ELR (cell line): ENCODE data around the gene DOCK10.

Experiments
- DNase-seq: peaks from one replicate; pipeline ENCODE4 v3.0.0-alpha.2; 2015; ENCODE audit warnings: low read depth

Gene DOCK10

DNA sequence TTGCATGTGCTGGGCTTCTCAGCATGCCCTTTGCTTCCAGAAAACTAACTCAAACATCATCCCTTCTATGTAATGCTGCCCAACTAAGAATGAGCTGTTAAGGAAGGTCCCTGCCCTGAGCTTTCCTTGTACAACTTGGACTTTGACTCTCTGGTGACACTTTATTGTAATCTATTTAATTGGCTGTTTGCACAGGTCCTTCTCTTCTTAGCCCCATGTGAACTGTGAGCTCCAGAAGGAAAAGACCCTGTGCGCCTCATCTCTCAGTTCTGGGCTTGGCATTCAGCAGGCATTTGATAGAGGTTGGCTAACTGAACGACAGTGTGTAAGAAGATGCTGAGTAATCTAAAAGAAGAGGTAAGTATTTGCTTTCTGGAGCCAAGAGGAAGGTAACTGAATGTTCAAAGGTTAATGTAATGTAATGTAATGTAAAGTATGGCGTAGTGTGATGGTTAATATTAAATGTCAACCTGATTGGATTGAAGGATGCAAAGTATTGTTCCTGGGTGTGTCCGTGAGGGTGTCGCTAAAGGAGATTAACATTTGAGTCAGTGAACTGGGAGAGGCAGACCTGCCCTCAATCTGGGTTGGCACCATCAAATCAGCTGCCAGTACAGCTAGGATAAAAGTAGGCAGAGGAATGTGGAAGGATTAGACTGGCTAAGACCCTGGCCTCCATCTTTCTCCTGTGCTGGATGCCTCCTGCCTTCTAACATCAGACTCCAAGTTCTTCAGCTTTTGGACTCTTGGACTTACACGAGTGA, 265.3 kb downstream of the DOCK10 start:
- no peak for DNase-seq

DNA sequence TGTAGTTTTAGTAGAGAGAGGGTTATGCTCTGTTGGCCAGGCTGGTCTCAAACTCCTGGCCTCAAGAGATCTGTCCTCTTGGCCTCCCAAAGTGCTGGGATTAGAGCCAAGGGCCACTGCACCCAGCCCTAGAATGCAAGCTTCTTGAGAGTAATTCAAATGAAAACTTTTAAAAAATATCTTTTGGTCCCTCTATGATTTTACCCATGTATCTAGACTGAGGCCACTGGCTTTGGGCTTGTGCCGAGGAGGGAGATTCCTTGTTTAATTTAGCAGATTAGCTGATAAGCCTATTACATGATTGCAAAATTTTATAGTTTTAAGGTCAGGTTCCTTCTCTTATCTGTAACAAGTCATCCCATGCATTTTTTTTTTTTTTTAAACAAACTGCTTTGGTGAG, 266.6 kb downstream of the DOCK10 start:
- DNase-seq, result no peak

DNA sequence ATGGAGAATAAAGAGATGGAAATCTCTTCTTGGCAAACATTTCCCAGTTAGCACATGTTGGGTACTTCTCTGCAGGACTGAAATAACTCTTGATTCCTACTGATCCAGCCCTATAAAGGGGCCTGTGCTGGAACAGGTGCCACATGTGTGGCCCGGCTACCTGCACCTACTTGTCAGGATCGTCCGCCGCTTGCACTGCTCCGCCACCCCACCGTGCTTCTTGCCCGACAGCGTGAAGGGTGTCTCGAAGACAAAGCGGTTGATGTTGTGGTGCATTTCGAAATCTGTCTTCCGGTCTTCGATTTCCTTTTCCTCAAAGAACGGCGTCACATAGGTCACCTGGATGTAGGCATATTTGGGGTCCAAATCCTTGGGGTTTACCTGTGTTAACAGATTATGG, 267.5 kb downstream of the DOCK10 start:
- DNase-seq, result no peak

- DNase-seq, result no peak
These were observed 269.8 kb downstream of the DOCK10 start for GRCh38 chr2:224772494-224772893.

DNA sequence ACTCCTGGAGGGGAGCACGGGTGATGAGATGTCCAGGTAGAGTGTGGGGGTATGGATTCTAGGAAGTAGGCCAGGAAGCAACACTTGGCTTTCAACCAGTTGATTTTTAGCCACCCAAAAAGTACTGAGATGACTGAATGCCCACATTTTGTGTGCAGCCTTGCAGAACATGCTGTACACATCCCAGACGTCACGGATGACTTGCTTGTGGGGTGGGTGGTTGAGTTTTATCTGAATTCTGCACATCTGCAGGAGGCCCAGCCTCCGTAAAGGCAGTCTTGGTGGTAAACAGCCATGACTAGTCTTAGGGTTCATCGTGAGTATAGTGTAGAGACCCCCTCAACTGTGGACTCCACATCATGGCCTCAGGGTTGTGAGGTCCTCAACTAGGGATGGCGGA, 272.8 kb downstream of the DOCK10 start:
- no peak for DNase-seq

GRCh38 chr2:224764565-224765236, 277.6 kb downstream of the DOCK10 start:
- no peak for DNase-seq

- DNase-seq, result no peak
These were observed 284.2 kb downstream of the DOCK10 start for GRCh38 chr2:224757934-224758548.

GRCh38 chr2:224753743-224754540, 288.3 kb downstream of the DOCK10 start:
- peak; percentile 9 for DNase-seq

DNA sequence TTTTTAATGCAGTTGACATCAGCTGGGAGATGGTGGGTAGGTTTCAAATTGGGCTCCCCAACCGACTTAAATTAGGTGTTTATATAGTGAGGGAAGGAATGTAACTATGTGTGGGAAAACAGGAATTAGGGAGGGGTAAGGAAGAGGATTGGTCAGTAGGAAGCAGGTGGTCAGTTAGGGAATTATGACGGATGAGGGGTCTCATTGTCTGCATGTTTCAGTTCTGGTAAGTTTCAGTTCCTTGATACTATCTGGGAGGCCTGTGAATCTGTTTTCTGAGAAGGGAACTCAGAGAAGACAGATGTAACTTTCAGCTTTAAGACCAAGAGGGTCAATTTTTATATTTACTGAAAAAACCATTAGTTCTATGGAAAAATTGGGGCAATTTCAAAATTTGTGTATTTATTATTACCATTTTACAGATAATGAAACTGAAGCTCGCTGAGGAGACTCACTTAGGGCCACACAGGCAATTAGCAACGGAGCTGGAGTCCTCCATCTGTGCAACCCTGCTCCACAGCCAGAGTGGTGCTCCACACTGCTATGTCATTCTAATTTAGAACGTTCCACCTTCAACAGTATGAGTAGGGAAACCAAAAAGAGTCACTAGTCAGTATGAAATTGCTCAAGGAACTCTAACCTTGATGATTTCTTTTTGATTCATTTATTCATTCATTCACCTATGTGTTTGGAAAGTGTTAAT, 290.1 kb downstream of the DOCK10 start:
- no peak for DNase-seq

DNA sequence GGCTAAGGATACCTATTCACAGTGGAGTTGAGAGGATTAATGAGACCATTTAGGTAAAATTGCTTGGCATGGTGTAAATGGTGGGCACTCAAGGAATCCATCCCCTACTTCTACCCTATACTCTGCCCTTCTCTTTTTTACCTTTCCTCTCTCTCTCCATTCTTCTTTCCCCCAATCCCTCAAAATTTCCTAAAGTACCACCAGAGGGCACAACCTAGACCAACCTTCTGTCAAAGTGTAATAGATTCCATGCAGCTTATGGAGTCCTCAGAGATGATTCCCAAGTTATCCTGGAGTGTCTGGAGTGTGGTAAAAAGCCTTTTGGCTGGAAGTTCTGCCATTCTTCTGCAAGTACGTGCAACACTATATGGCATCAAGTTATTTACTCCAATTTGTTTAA, 293.1 kb downstream of the DOCK10 start:
- DNase-seq, result peak; percentile 19

- DNase-seq, result no peak
These were observed 294.5 kb downstream of the DOCK10 start for GRCh38 chr2:224747765-224748164.

- DNase-seq, result no peak
These were observed 306.0 kb downstream of the DOCK10 start for GRCh38 chr2:224736227-224736626.

DNA sequence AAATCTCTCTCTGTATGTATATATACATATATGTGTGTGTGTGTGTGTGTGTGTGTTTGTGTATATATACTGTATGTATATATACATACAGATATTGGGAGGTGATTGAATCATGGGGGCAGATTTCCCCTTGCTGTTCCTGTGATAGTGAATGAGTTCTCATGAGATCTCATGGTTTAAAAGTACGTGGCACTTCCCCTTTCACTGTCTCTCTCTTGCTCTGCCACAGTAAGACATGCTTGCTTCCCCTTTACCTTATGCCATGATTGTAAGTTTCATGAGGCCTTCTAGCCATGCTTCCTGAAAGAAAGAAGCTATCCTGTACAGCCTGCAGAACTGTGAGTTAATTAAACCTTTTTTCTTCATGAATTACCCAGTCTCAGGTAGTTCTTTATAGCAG, 307.3 kb downstream of the DOCK10 start:
- no peak for DNase-seq

DNA sequence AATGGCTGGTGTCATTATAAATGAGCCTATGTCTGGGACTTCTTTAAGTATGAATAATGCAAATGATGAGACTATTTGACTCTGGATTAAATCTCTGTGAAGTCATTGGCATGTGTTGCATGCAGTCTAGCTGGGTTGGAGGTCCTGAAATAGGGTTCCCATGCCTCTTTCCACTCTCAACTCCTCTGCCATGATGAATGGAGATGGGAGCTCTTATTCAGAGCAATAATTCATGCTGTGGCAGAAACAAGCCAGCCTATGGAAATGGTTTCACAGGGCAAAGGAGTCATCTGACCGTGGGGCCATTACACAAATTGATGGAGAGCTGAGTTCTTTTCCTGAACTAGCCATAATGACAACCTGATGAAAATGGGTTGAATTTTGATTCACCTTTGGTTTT, 310.6 kb downstream of the DOCK10 start:
- DNase-seq, result no peak

DNA sequence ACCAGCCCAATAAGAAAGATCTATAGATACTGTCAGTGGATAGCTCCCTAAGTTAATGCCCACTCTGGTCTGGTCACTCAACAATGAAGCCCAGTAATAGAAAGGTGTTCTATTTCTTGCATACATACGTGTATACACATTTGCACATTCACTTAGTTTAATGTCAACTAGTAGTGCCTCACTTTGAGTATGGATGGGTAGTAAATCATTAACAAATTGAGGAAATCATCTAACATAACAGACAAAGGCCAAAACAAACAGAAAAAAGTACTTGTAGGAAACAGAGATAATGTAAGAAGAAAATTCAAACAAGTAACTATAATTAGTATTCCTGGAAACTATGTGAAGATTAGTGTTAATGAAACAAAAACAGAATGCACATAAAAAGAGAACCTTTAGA, 312.8 kb downstream of the DOCK10 start:
- DNase-seq, result no peak

- no peak for DNase-seq
These were observed 317.9 kb downstream of the DOCK10 start for GRCh38 chr2:224724331-224724730.

GRCh38 chr2:224723586-224724217, 318.6 kb downstream of the DOCK10 start:
- peak; percentile 38 for DNase-seq

DNA sequence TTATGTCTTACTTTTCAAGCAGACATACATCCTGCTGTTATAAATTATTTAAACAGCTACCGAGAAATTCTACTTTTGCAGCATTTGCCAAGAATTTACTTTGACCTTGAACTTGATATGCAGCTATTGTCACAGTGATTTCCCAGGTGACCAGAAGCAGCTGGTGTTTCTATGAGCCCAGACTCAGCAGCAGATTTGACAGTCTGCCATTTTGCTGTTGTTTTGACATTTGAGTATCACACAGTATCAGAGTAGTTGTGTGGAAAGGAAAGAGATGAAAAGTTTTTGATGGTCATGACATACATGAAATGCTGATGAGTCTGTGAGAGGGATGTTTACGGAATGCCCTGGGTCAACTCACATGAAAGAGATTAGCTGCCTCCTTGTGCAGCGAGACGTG, 319.5 kb downstream of the DOCK10 start:
- no peak for DNase-seq

DNA sequence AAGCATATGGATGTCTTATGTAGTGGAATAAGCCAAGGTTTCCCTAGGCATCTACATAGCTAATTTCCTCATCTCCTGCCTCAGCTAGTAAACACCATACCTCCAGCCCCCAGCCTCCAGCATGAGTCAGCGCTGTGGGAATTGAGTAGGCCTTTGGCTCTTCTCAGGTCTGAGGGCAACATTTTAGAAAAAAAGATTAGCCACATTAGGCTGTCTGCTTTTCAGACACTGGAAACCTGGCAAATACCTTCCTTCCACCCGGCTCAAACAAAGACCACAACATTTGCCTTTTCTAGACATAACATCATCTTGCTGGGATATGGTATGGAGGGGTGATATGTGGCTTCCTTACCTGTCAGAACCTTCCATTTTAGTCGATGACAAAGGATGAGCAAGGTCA, 320.0 kb downstream of the DOCK10 start:
- DNase-seq, result peak; percentile 23

- no peak for DNase-seq
These were observed 325.3 kb downstream of the DOCK10 start for GRCh38 chr2:224716921-224717320.

DNA sequence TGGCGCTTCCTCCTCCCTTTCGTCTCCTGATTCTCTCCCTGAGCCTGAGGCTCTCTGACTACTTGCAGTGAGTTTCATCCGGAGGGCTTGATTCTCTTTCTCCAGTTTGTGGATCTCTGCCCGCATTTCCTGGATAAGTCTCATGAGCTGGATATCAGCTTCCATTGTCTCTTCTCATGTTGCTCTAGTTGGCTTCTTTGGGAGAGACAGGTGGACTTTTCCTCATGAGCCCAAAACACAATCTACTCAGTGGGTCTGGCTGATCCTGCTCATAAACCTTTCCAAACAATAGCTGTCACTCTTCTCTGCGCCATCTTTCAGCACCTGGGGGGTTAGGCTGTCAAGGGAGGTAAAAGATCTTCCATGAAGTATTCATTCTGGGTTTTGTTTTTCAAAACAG, 326.1 kb downstream of the DOCK10 start, which contains the start of gene CCDC195:
Gene CCDC195 (minus strand): TSS at position 165 of the 400 bp plus-strand sequence. CDS start 0 bp downstream, at position 165.
- no peak for DNase-seq
